CD4-positive, alpha-beta memory T cell (primary cell): Measurements from ENCODE around the gene SYNCRIP. TPM values are rescaled to one million over a fixed set of nuclear protein-coding genes. Genes with fewer than 3 reads are reported as not detected.

Experiments
- CTCF ChIA-PET: fragments of 350-600 bp; sonication (Branson Sonifier 250); formaldehyde crosslinking; loops from one replicate; lab custom pipeline; 2021; ENCODE audit warnings: inconsistent platforms; ENCODE audit not compliant: partially characterized antibody; lab: Charles Lee
- POLR2A ChIA-PET: fragments of 350-600 bp; sonication (Branson Sonifier 250); formaldehyde crosslinking; loops from one replicate; lab custom pipeline; 2021; ENCODE audit not compliant: partially characterized antibody; lab: Charles Lee
- DNase-seq, 5 donors: peaks; one replicate each; pipeline versions ENCODE4 v3.0.0 to v3.0.0-alpha.2; 2020 to 2022; ENCODE audit warnings: mixed read lengths in 1 of 5
- H3K27ac ChIP-seq: one replicate; pipeline ENCODE4 v1.7.0; 2013; ENCODE audit warnings: low read depth, low read length
- H3K27me3 ChIP-seq: 2 replicates; pipeline ENCODE4 v1.7.0; 2013; ENCODE audit warnings: mild to moderate bottlenecking, low read length, moderate library complexity; ENCODE audit not compliant: insufficient read depth
- H3K36me3 ChIP-seq: 2 replicates; pipeline ENCODE4 v1.7.0; 2013; ENCODE audit warnings: mild to moderate bottlenecking, low read length, moderate library complexity; ENCODE audit not compliant: insufficient read depth
- H3K4me1 ChIP-seq: 2 replicates; pipeline ENCODE4 v1.7.0; 2013; ENCODE audit warnings: mild to moderate bottlenecking, low read length, moderate library complexity; ENCODE audit not compliant: insufficient read depth
- H3K4me3 ChIP-seq, 2 donors: one replicate each; pipeline ENCODE4 v1.7.0; 2013; ENCODE audit warnings: low read length in 2 of 2, mild to moderate bottlenecking in 1 of 2
- H3K9me3 ChIP-seq, 2 donors: one replicate each; pipeline ENCODE4 v1.7.0; 2013; ENCODE audit warnings: low read length in 2 of 2, control low read depth in 1 of 2; ENCODE audit not compliant: control insufficient read depth in 1 of 2
- H3K27ac Mint-ChIP-seq, 7 donors: one replicate each; pipeline ENCODE4 v1.8.0; 2020 to 2021; ENCODE audit warnings: mixed read lengths in 7 of 7, mild to moderate bottlenecking in 6 of 7, inconsistent platforms in 3 of 7, moderate library complexity in 3 of 7
- H3K27me3 Mint-ChIP-seq, 2 donors: one replicate each; pipeline ENCODE4 v1.8.0; 2020 to 2021; ENCODE audit warnings: mixed read lengths in 2 of 2
- H3K36me3 Mint-ChIP-seq, 2 donors: one replicate each; pipeline ENCODE4 v1.8.0; 2020 to 2021; ENCODE audit warnings: mixed read lengths in 2 of 2, inconsistent platforms in 1 of 2, mild to moderate bottlenecking in 1 of 2
- H3K4me1 Mint-ChIP-seq, 4 donors: one replicate each; pipeline ENCODE4 v1.8.0; 2020 to 2021; ENCODE audit warnings: mixed read lengths in 4 of 4, mild to moderate bottlenecking in 1 of 4
- H3K4me3 Mint-ChIP-seq, 8 donors: one replicate each; pipeline ENCODE4 v1.8.0; 2020 to 2021; ENCODE audit warnings: mixed read lengths in 8 of 8, mild to moderate bottlenecking in 7 of 8, moderate library complexity in 6 of 8, inconsistent platforms in 3 of 8
- H3K9me3 Mint-ChIP-seq, 8 donors: one replicate each; pipeline ENCODE4 v1.8.0; 2020 to 2021; ENCODE audit warnings: mixed read lengths in 8 of 8, mild to moderate bottlenecking in 5 of 8, inconsistent platforms in 3 of 8, moderate library complexity in 1 of 8
- intact Hi-C: fragments of 100-400 bp; cut with micrococcal nuclease; formaldehyde crosslinking; loops from one replicate; pipeline ENCODE4 v1.15.1; 2023
- polyA plus RNA-seq, 2 donors: library from polyadenylated mRNA; unstranded; fragments of 300-500 nt; fragmentation: Illumina TruSeq; gene quantifications; one replicate each; pipeline ENCODE4 v1.2.3, GENCODE V29; 2021
- total RNA-seq, 2 experiments: library from RNA; stranded (reverse); gene quantifications; one replicate each; pipeline ENCODE4 v1.2.3, GENCODE V29; 2021

Gene SYNCRIP
- total and polyA plus RNA-seq, 4 experiments from 2014 or later, result 52.1 to 94.1 (median 82.8) TPM

DNA sequence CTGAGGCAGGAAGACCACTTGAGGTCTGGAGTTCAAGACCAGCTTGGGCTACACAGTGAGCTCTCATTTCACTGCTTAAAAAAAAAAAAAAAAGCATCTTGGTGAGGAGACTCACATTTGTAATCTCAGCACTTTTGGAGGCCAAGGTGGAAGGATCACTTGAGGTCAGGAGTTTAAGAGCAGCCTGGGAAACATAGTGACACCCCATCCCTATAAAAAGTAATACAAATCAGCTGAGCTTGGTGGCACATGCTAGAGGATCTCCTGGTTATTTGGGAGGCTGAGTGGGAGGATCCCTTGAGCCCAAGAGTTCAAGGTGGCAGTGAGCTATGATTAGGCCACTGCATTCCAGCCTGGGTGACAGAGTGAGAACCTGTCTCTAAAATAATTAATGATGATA is 29.4 kb upstream of the SYNCRIP start:
- Histone ChIP-seq H3K9me3 (no peaks in the 10 kb centered on the region), H3K36me3 (peaks cover 7% of the 10 kb centered on the region), H3K27me3 (no peaks in the 10 kb centered on the region), H3K4me3 (no peak overlapping the region), H3K4me1 (peaks cover 78% of the 10 kb centered on the region), H3K27ac (no peak overlapping the region)
- H3K27ac Mint-ChIP-seq, result peak overlapping the region in 4 of 7 donors; percentile 5 to 99 (median 47)
- peak overlapping the region in 1 of 8 donors; percentile 42 for H3K4me3 Mint-ChIP-seq
- no peaks in the 10 kb centered on the region for H3K9me3 Mint-ChIP-seq
- intact Hi-C loops, result loop anchor here (10.0 kb wide), 2 partner anchors 47 to 1483 kb away; partner anchors contain the start of gene ZNF292
- H3K36me3 Mint-ChIP-seq, result peaks cover 32 to 42% of the 10 kb centered on the region in 2 donors
- DNase-seq, result no peak
- POLR2A ChIA-PET, result interaction anchor here (0.6 to 10.9 kb wide), 4 partner anchors 32 to 79 kb away, joined by 3 to 1033 read pairs (median 5); partner anchors contain the start of genes SNX14 and SYNCRIP
- H3K27me3 Mint-ChIP-seq, result no peaks in the 10 kb centered on the region
- CTCF ChIA-PET, result interaction anchor here (1.2 to 1.6 kb wide), 3 partner anchors 17 to 135 kb away, joined by 3 to 4 read pairs (median 4); partner anchors contain the start of gene SYNCRIP
- H3K4me1 Mint-ChIP-seq, result peaks cover 60 to 82% (median 72%) of the 10 kb centered on the region in 4 donors

DNA sequence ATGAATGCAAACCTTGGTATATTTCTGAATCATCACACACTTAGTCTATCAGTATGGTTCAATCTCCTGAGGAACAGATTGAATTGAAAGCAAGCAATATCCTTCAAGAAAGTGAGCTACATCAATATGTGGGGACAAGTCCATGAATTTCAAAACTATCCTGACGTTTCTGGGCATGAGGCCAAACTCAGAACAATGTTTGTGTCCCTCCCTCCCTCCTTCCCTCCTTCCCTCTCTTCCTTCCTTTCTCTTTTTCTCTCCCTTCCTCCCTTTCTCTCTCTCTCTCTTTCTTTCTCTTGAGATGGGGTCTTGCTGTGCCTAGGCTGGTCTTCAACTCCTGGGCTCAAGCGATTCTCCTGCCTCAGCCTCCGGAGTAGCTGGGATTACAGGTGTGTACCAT is 27.9 kb upstream of the SYNCRIP start:
- Mint-ChIP-seq H3K4me1 (peaks cover 48 to 67% (median 59%) of the 10 kb centered on the region in 4 donors), H3K27ac (peak overlapping the region; percentile 2 to 98 (median 97)), H3K4me3 (peak overlapping the region in 4 of 8 donors; percentile 13 to 83 (median 38)), H3K36me3 (peaks cover 22 to 29% of the 10 kb centered on the region in 2 donors), H3K9me3 (no peaks in the 10 kb centered on the region), H3K27me3 (no peaks in the 10 kb centered on the region)
- Histone ChIP-seq H3K9me3 (no peaks in the 10 kb centered on the region), H3K4me1 (peaks cover 63% of the 10 kb centered on the region), H3K27me3 (no peaks in the 10 kb centered on the region), H3K27ac (peak overlapping the region; percentile 20), H3K36me3 (no peaks in the 10 kb centered on the region), H3K4me3 (no peak overlapping the region)
- DNase-seq, result no peak
- intact Hi-C loops, result loop anchor here (1.0 to 10.0 kb wide), 3 partner anchors 8 to 1484 kb away; partner anchors contain the start of gene ZNF292
- ChIA-PET POLR2A (interaction anchor here (0.7 to 10.9 kb wide), 8 partner anchors 8 to 186 kb away, joined by 3 to 1033 read pairs (median 7); partner anchors contain the start of genes SNX14 and SYNCRIP), CTCF (interaction anchor here (1.1 to 2.0 kb wide), 4 partner anchors 8 to 30 kb away, joined by 4 to 29 read pairs (median 18); partner anchors contain the start of gene SYNCRIP)

DNA sequence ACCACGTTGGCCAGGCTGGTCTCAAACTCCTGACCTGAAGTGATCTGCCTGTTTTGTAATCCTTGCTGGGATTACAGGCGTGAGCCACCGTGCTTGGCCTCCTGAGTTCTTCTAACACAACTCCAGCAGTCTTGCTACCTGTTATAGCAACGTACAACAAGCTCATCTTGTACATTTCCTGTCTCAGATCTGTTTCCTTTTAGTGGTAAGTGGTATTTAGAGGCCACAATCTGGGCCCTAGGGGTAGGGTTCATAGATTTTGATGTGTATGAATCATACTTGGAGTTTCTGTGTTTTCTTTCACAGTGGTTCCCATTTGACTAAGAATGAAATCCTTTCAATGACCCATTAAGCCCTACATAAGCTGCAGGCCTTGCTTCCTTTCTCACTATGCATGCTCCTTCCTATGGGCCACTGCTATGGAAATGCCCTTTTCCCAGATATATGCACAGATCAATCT is 27.1 kb upstream of the SYNCRIP start:
- peak overlapping the region; percentile 58 for H3K27ac ChIP-seq
- H3K27me3 ChIP-seq, result no peaks in the 10 kb centered on the region
- peak; percentile 59 to 76 (median 71) for DNase-seq
- POLR2A ChIA-PET, result interaction anchor here (0.7 to 10.9 kb wide), 8 partner anchors 9 to 185 kb away, joined by 3 to 1033 read pairs (median 7); partner anchors contain the start of genes SNX14 and SYNCRIP
- Mint-ChIP-seq H3K36me3 (peaks cover 20 to 21% of the 10 kb centered on the region in 2 donors), H3K27me3 (no peaks in the 10 kb centered on the region), H3K27ac (peak overlapping the region; percentile 95 to 98 (median 97)), H3K9me3 (no peaks in the 10 kb centered on the region), H3K4me3 (peak overlapping the region; percentile 66 to 86 (median 78)), H3K4me1 (peaks cover 40 to 59% (median 52%) of the 10 kb centered on the region in 4 donors)
- intact Hi-C loops, result loop anchor here (1.0 to 10.0 kb wide), 4 partner anchors 9 to 1485 kb away; partner anchors contain the start of gene ZNF292
- no peaks in the 10 kb centered on the region for H3K36me3 ChIP-seq
- CTCF ChIA-PET, result interaction anchor here (0.7 to 2.0 kb wide), 6 partner anchors 9 to 133 kb away, joined by 4 to 29 read pairs (median 7); partner anchors contain the start of gene SYNCRIP
- H3K4me1 ChIP-seq, result peaks cover 55% of the 10 kb centered on the region
- H3K9me3 ChIP-seq, result no peaks in the 10 kb centered on the region
- H3K4me3 ChIP-seq, result no peak overlapping the region

DNA sequence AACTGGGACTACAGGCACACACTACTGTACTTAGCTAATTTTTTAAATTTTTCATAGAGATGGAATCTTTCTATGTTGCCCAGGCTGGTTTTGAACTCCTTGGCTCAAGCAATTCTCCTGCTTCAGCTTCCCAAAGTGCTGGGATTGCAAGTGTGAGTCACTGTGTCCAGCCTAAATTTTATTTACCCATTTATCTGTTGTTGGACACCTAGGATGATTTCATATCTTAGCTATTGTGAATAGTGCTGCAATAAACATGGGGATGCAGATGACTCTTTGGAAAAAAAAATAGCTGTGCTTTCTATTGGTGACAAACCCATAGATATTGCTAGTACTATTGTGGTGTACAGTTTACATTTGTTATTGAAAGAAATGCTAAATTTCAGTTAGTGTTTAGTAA is 19.6 kb upstream of the SYNCRIP start:
- H3K27ac Mint-ChIP-seq, result no peak overlapping the region
- Histone ChIP-seq H3K4me1 (no peaks in the 10 kb centered on the region), H3K27me3 (no peaks in the 10 kb centered on the region), H3K4me3 (no peak overlapping the region), H3K9me3 (no peaks in the 10 kb centered on the region), H3K36me3 (no peaks in the 10 kb centered on the region), H3K27ac (no peak overlapping the region)
- ChIA-PET POLR2A (interaction anchor here (2.2 kb wide), 1 partner anchor 16 kb away, joined by 7 read pairs; no protein-coding TSS in a partner anchor), CTCF (no interaction called here)
- H3K9me3 Mint-ChIP-seq, result peaks cover 0 to 8% (median 4%) of the 10 kb centered on the region in 8 donors
- H3K4me1 Mint-ChIP-seq, result no peaks in the 10 kb centered on the region
- DNase-seq, result no peak
- no peaks in the 10 kb centered on the region for H3K27me3 Mint-ChIP-seq
- intact Hi-C loops, result no loop called here
- peaks cover 1 to 15% of the 10 kb centered on the region in 2 donors for H3K36me3 Mint-ChIP-seq
- no peak overlapping the region for H3K4me3 Mint-ChIP-seq

DNA sequence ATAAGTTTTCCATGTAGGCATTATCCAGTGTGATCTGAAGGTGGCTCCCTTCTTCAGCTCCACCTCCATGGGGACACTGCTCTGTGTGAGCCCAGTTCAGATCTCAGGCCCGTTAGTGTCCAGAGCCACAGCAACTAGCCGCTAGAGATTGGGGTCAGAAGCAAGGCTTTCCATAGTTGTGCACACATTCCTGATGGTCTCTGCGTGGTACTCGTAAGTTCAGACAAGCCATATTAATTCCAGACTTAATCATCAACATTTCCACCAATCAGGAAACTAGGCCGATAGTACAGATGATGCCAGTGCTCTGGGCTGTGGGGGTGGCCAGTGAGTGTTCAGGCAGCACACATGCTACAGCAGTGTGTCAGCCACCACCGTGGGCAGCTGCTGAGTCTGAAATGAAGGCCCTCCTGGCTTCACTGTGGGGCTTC is 17.5 kb upstream of the SYNCRIP start:
- Histone ChIP-seq H3K9me3 (no peaks in the 10 kb centered on the region), H3K27me3 (no peaks in the 10 kb centered on the region), H3K27ac (no peak overlapping the region), H3K4me1 (no peaks in the 10 kb centered on the region), H3K36me3 (no peaks in the 10 kb centered on the region), H3K4me3 (no peak overlapping the region)
- H3K27ac Mint-ChIP-seq, result no peak overlapping the region
- POLR2A ChIA-PET, result no interaction called here
- CTCF ChIA-PET, result interaction anchor here (1.6 kb wide), 1 partner anchor 18 kb away, joined by 3 read pairs; the partner anchor contains the start of gene SYNCRIP
- no peak for DNase-seq
- intact Hi-C loops, result no loop called here
- no peaks in the 10 kb centered on the region for H3K27me3 Mint-ChIP-seq
- H3K4me1 Mint-ChIP-seq, result no peaks in the 10 kb centered on the region
- H3K9me3 Mint-ChIP-seq, result peaks cover 0 to 9% (median 4%) of the 10 kb centered on the region in 8 donors
- H3K4me3 Mint-ChIP-seq, result no peak overlapping the region
- H3K36me3 Mint-ChIP-seq, result peaks cover 1 to 11% of the 10 kb centered on the region in 2 donors

DNA sequence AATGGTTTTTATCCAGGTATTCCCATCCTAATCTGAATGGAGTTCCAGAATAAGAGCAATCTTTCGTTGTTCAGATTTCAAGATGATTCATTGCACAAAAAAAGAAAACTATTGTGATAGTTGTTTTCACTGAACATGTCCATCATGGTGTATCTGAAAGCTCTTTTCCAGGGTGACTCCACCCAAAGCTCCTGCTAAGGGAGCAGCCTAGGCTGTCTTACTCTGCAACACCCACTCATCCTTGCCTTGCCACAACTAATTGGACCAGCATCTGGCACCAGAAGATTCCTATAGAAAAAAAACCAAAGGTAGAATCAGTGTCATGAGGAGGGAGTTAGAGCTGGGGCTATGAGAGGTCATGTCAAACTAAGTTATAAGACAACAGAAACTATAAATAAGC is 7.9 kb upstream of the SYNCRIP start:
- no peaks in the 10 kb centered on the region for H3K9me3 ChIP-seq
- intact Hi-C loops, result no loop called here
- H3K27me3 Mint-ChIP-seq, result no peaks in the 10 kb centered on the region
- DNase-seq, result no peak
- H3K4me1 Mint-ChIP-seq, result peaks cover under 1 to 2% (median under 1%) of the 10 kb centered on the region in 4 donors
- no peak overlapping the region for H3K4me3 ChIP-seq
- ChIA-PET POLR2A (interaction anchor here (1.2 kb wide), 1 partner anchor 28 kb away, joined by 3 read pairs; no protein-coding TSS in a partner anchor), CTCF (no interaction called here)
- H3K36me3 ChIP-seq, result no peaks in the 10 kb centered on the region
- H3K27me3 ChIP-seq, result no peaks in the 10 kb centered on the region
- H3K9me3 Mint-ChIP-seq, result peaks cover 0 to 2% (median 0%) of the 10 kb centered on the region in 8 donors
- no peak overlapping the region for H3K4me3 Mint-ChIP-seq
- H3K27ac ChIP-seq, result no peak overlapping the region
- H3K36me3 Mint-ChIP-seq, result no peaks in the 10 kb centered on the region
- no peak overlapping the region for H3K27ac Mint-ChIP-seq
- H3K4me1 ChIP-seq, result no peaks in the 10 kb centered on the region
